Endothelial cell of umbilical vein (primary cell): Measurements from ENCODE around the gene SPRYD3. TPM values are rescaled to one million over a fixed set of nuclear protein-coding genes. Genes with fewer than 3 reads are reported as not detected.

Experiments used
- BruUV-seq: library from RNA; stranded (reverse); fragments of 400-500 nt; replicated peaks from 2 replicates; lab custom pipeline; 2021; lab: Mats Ljungman, UMichigan
- CTCF ChIA-PET: fragments of 300-600, 350-600 bp; sonication (Branson Sonifier 250); formaldehyde crosslinking; loops from one replicate; lab custom pipeline; 2021; ENCODE audit warnings: antibody characterized with exemption, inconsistent platforms; lab: Charles Lee
- POLR2A ChIA-PET: fragments of 300-600, 350-600 bp; sonication (Branson Sonifier 250); formaldehyde crosslinking; loops from one replicate; lab custom pipeline; 2021; ENCODE audit warnings: antibody characterized with exemption, inconsistent platforms; lab: Charles Lee
- DNase-seq: peaks from one replicate; pipeline ENCODE4 v3.0.0-alpha.2; 2011; ENCODE audit warnings: low read depth, low spot score
- FAIRE-seq: peaks from 2 replicates; lab custom pipeline; 2011; peaks lifted over from hg19 to GRCh38; lab: Jason Lieb, UNC
- H2AFZ ChIP-seq: 2 replicates; pipeline ENCODE4 v1.6.0; 2012; ENCODE audit warnings: low read depth, low read length, control low read depth, inconsistent platforms
- H3K27ac ChIP-seq: 2 replicates; pipeline ENCODE4 v1.5.1; 2011; ENCODE audit warnings: low read depth, mild to moderate bottlenecking, control low read depth, low read length, moderate library complexity; ENCODE audit not compliant: insufficient read depth
- H3K27me3 ChIP-seq, 2 experiments: 2 replicates each; pipeline versions ENCODE4 v1.6.0 to v1.6.1; 2011; ENCODE audit warnings: low read length in 2 of 2, mixed read lengths in 1 of 2; ENCODE audit not compliant: control insufficient read depth in 2 of 2, insufficient read depth in 2 of 2
- H3K36me3 ChIP-seq, 2 experiments: 2 replicates in 1 of 2; 3 replicates in 1 of 2; pipeline ENCODE4 v1.5.1; 2011; ENCODE audit warnings: low read length in 2 of 2, mild to moderate bottlenecking in 1 of 2, moderate library complexity in 1 of 2; ENCODE audit not compliant: control insufficient read depth in 2 of 2, insufficient read depth in 2 of 2; ENCODE audit errors: extremely low read depth in 1 of 2
- H3K4me1 ChIP-seq: 3 replicates; pipeline ENCODE4 v1.5.1; 2011; ENCODE audit warnings: mild to moderate bottlenecking, low read length; ENCODE audit not compliant: control insufficient read depth, insufficient read depth; ENCODE audit errors: extremely low read depth
- H3K4me2 ChIP-seq: 2 replicates; pipeline ENCODE4 v1.6.1; 2011; ENCODE audit warnings: low read length, control low read depth, mixed read lengths; ENCODE audit not compliant: insufficient read depth
- H3K4me3 ChIP-seq, 3 experiments: fragments of 200-600 bp in 1 of 3; sonication (generic), shearing (Covaris generic) in 1 of 3; replicated peaks in 1 of 3; 2 replicates each; pipeline ENCODE4 v1.5.1; 2011 to 2016; ENCODE audit warnings: control low read depth in 3 of 3, low read length in 3 of 3, mild to moderate bottlenecking in 2 of 3, inconsistent platforms in 1 of 3, low read depth in 1 of 3, moderate library complexity in 1 of 3; ENCODE audit not compliant: insufficient read depth in 1 of 3
- H3K79me2 ChIP-seq: 2 replicates; pipeline ENCODE4 v1.6.0; 2012; ENCODE audit warnings: low read length, inconsistent platforms; ENCODE audit not compliant: control insufficient read depth, insufficient read depth
- H3K9ac ChIP-seq: replicated peaks from 2 replicates; pipeline ENCODE3; 2011; ENCODE audit warnings: low read length, control low read depth; ENCODE audit not compliant: insufficient read depth; ENCODE audit errors: extremely low read depth
- H3K9me1 ChIP-seq: replicated peaks from 3 replicates; pipeline ENCODE4 v1.6.0; 2011; ENCODE audit warnings: mild to moderate bottlenecking, low read length; ENCODE audit not compliant: control insufficient read depth, insufficient read depth; ENCODE audit errors: extremely low read depth
- H3K9me3 ChIP-seq: replicated peaks from 2 replicates; pipeline ENCODE4 v1.5.1; 2012; ENCODE audit warnings: low read length, inconsistent platforms; ENCODE audit not compliant: control insufficient read depth, insufficient read depth
- H4K20me1 ChIP-seq: replicated peaks from 2 replicates; pipeline ENCODE3; 2011; ENCODE audit warnings: mild to moderate bottlenecking, low read length; ENCODE audit not compliant: control insufficient read depth, insufficient read depth; ENCODE audit errors: extremely low read depth
- CTCF ChIP-seq, 2 donors: IDR thresholded peaks; 1 replicate in 1 of 2; 2 replicates in 1 of 2; pipeline ENCODE4 v1.5.1; 2011; ENCODE audit warnings: low read length in 2 of 2, mild to moderate bottlenecking in 2 of 2, moderate library complexity in 2 of 2, control low read depth in 1 of 2, inconsistent platforms in 1 of 2, low read depth in 1 of 2; ENCODE audit not compliant: insufficient read depth in 1 of 2; ENCODE audit errors: extremely low read depth in 1 of 2
- EZH2 ChIP-seq: IDR thresholded peaks from 2 replicates; pipeline ENCODE4 v1.6.1; 2012; ENCODE audit warnings: borderline replicate concordance, low read depth, mild to moderate bottlenecking, moderate library complexity, low read length, inconsistent platforms; ENCODE audit not compliant: severe bottlenecking
- FOS ChIP-seq: IDR thresholded peaks from 2 replicates; pipeline ENCODE4 v1.6.1; 2011; ENCODE audit warnings: mild to moderate bottlenecking, low read length, moderate library complexity, borderline replicate concordance; ENCODE audit not compliant: insufficient read depth
- POLR2A ChIP-seq: IDR thresholded peaks from 2 replicates; pipeline ENCODE4 v1.6.1; 2012; ENCODE audit warnings: low read depth, mild to moderate bottlenecking, control low read depth, low read length
- POLR2AphosphoS5 ChIP-seq: IDR thresholded peaks from 2 replicates; pipeline ENCODE4 v1.6.1; 2012; ENCODE audit warnings: low read depth, mild to moderate bottlenecking, control low read depth, low read length, moderate library complexity; ENCODE audit not compliant: insufficient read depth
- dilution Hi-C: fragments of 300-500 bp; cut with MboI; formaldehyde crosslinking; loops from one replicate; pipeline ENCODE4 v1.15.0; 2019; ENCODE audit warnings: low sequenced_read_pairs; ENCODE audit not compliant: extremely low pct_ligation_motif_present
- intact Hi-C: fragments of 100-400 bp; cut with micrococcal nuclease; formaldehyde crosslinking; loops from one replicate; pipeline ENCODE4 v1.10.0; 2022
- polyA plus RNA-seq, 4 experiments: library from polyadenylated mRNA; depleted of rRNA in 3 of 4; stranded (reverse) in 3 of 4; unstranded in 1 of 4; fragments of >200 nt; gene quantifications; 2 replicates each; pipeline versions ENCODE4 v1.2.1 to v1.2.3, GENCODE V29; 2011 to 2012; ENCODE audit warnings: missing spikeins in 1 of 4
- total RNA-seq: library from RNA; stranded (reverse); gene quantifications from 2 replicates; pipeline ENCODE4 v1.2.3, GENCODE V29; 2021

The SPRYD3 gene
- total and polyA plus RNA-seq, 2 donors (not counting 3 experiments of a cell fraction or from before 2014, with no cell fraction given): 38.6 to 39.2 TPM

GRCh38 chr12:53065975-53066931 is 12.9 kb downstream of the SPRYD3 start:
- Histone ChIP-seq H3K27me3 (no peaks in the 10 kb centered on the region), H3K4me1 (peaks cover 22% of the 10 kb centered on the region), H3K4me2 (peak overlapping the region; percentile 19), H3K4me3 (no peak overlapping the region), H3K79me2 (no peaks in the 10 kb centered on the region), H3K9me1 (no peaks in the 10 kb centered on the region), H2AFZ (no peak overlapping the region), H4K20me1 (no peaks in the 10 kb centered on the region), H3K36me3 (peaks cover 3 to 21% of the 10 kb centered on the region in 2 experiments), H3K9me3 (no peaks in the 10 kb centered on the region), H3K9ac (no peak overlapping the region), H3K27ac (peak overlapping the region; percentile 44)
- peak; percentile 92 for FAIRE-seq
- TF ChIP-seq POLR2AphosphoS5 (peak; percentile 46), POLR2A (peak; percentile 39), FOS (no peak), CTCF (IDR thresholded peaks at IDR 0.05; ENCODE audit: extremely low read depth in 1 of 2, insufficient read depth in 1 of 2, low read depth in 1 of 2, low read length in 2 of 2) (peak; percentile 85 to 90), EZH2 (no peak)
- DNase-seq: peak; percentile 65
- BruUV-seq: no TSS peak
- CTCF ChIA-PET: interaction anchor here (0.5 to 14.2 kb wide), 45 partner anchors 9 to 279 kb away, joined by 3 to 463 read pairs (median 6); partner anchors contain the start of genes AAAS, CSAD, ESPL1 and IGFBP6
- POLR2A ChIA-PET: interaction anchor here (0.6 to 1.3 kb wide), 7 partner anchors 13 to 222 kb away, joined by 3 to 9 read pairs (median 4); partner anchors contain the start of gene SPRYD3
- dilution Hi-C loops (no loop called here), intact Hi-C loops (loop anchor here (1.0 kb wide), 4 partner anchors 33 to 131 kb away; no protein-coding TSS in a partner anchor)
